ENCODE data around the gene ITGB1BP1.
"Not testable (repeated sequence)": the region's sequence is repeated elsewhere in the genome, so short reads cannot be mapped to it uniquely, and the experiment has no call there.

The ITGB1BP1 gene

GRCh38 chr2:9400268-9401058 is 22.9 kb downstream of the ITGB1BP1 start:
- no peak for DNase-seq

GRCh38 chr2:9398881-9399780 is 24.2 kb downstream of the ITGB1BP1 start:
- DNase-seq = no peak

- not testable (repeated sequence) for DNase-seq
These were observed 25.1 kb downstream of the ITGB1BP1 start for GRCh38 chr2:9398251-9398650.

- DNase-seq = no peak
These were observed 26.1 kb downstream of the ITGB1BP1 start for GRCh38 chr2:9397201-9397600.

GRCh38 chr2:9394816-9395215 is 28.5 kb downstream of the ITGB1BP1 start:
- DNase-seq = no peak

GRCh38 chr2:9392898-9393765 is 30.2 kb downstream of the ITGB1BP1 start:
- DNase-seq = no peak

- DNase-seq = no peak
These were observed 31.2 kb downstream of the ITGB1BP1 start for GRCh38 chr2:9391961-9392720.

- DNase-seq = no peak
These were observed 32.3 kb downstream of the ITGB1BP1 start for GRCh38 chr2:9390991-9391390.

GRCh38 chr2:9390151-9390850 is 33.0 kb downstream of the ITGB1BP1 start:
- DNase-seq = no peak

GRCh38 chr2:9388950-9389911 is 34.1 kb downstream of the ITGB1BP1 start:
- no peak for DNase-seq

- DNase-seq = no peak
These were observed 35.1 kb downstream of the ITGB1BP1 start for GRCh38 chr2:9388199-9388681.

GRCh38 chr2:9385841-9386240 is 37.5 kb downstream of the ITGB1BP1 start:
- DNase-seq = no peak

GRCh38 chr2:9384521-9384920 is 38.8 kb downstream of the ITGB1BP1 start:
- DNase-seq = no peak

- DNase-seq = no peak
These were observed 40.6 kb downstream of the ITGB1BP1 start for GRCh38 chr2:9382604-9383235.

GRCh38 chr2:9380702-9381628 is 42.4 kb downstream of the ITGB1BP1 start:
- DNase-seq = no peak

- DNase-seq = no peak
These were observed 44.0 kb downstream of the ITGB1BP1 start for GRCh38 chr2:9379391-9379755.

GRCh38 chr2:9378433-9379390 is 44.6 kb downstream of the ITGB1BP1 start:
- DNase-seq = no peak
